Smooth muscle cell (in vitro differentiated cells): ENCODE results near the gene BRMS1L. TPM values are rescaled to one million over a fixed set of nuclear protein-coding genes. Genes with fewer than 3 reads are reported as not detected.

Source experiments
- DNase-seq: peaks from one replicate; lab custom pipeline; 2025; ENCODE audit not compliant: unreplicated experiment; lab: John Stamatoyannopoulos, UW
- H2AFZ ChIP-seq: fragments of 200-600 bp; sonication (generic); 2 replicates; pipeline ENCODE4 v1.6.0; 2016; ENCODE audit warnings: antibody characterized with exemption, low read depth, mild to moderate bottlenecking
- H3F3A ChIP-seq: fragments of 200-600 bp; sonication (generic); 2 replicates; pipeline ENCODE4 v1.6.0; 2017; ENCODE audit warnings: antibody characterized with exemption, low read depth
- H3K27ac ChIP-seq: fragments of 200-600 bp; sonication (generic); 2 replicates; pipeline ENCODE4 v1.5.1; 2016; ENCODE audit warnings: low read depth, mild to moderate bottlenecking
- H3K27me3 ChIP-seq: fragments of 200-600 bp; sonication (generic); 2 replicates; pipeline ENCODE4 v1.6.1; 2016; ENCODE audit warnings: low read depth, mild to moderate bottlenecking
- H3K36me3 ChIP-seq: fragments of 200-600 bp; sonication (generic); 2 replicates; pipeline ENCODE4 v1.5.1; 2016; ENCODE audit warnings: low read depth
- H3K4me1 ChIP-seq: fragments of 200-600 bp; sonication (generic); 2 replicates; pipeline ENCODE4 v1.5.1; 2016; ENCODE audit warnings: low read depth
- H3K4me2 ChIP-seq: fragments of 200-600 bp; sonication (generic); 2 replicates; pipeline ENCODE4 v1.6.0; 2016; ENCODE audit warnings: mild to moderate bottlenecking
- H3K4me3 ChIP-seq: fragments of 200-600 bp; sonication (generic); 2 replicates; pipeline ENCODE4 v1.5.1; 2016; ENCODE audit warnings: mild to moderate bottlenecking
- H3K79me2 ChIP-seq: fragments of 200-600 bp; sonication (generic); 2 replicates; pipeline ENCODE4 v1.6.0; 2016; ENCODE audit warnings: low read depth, mild to moderate bottlenecking
- H3K9ac ChIP-seq: fragments of 200-600 bp; sonication (generic); 2 replicates; pipeline ENCODE4 v1.6.0; 2016; ENCODE audit warnings: low read depth
- H3K9me3 ChIP-seq: fragments of 200-600 bp; sonication (generic); replicated peaks from 2 replicates; pipeline ENCODE4 v1.5.1; 2016; ENCODE audit warnings: low read depth
- H4K20me1 ChIP-seq: fragments of 200-600 bp; sonication (generic); 2 replicates; pipeline ENCODE4 v1.6.0; 2016; ENCODE audit warnings: low read depth
- CTCF ChIP-seq: fragments of 200-600 bp; sonication (generic); IDR thresholded peaks from 2 replicates; pipeline ENCODE4 v1.5.1; 2017; ENCODE audit warnings: borderline replicate concordance, mild to moderate bottlenecking, antibody characterized with exemption; ENCODE audit not compliant: insufficient read depth, poor library complexity, severe bottlenecking
- WGBS: methylation state at CpG from one replicate; pipeline ENCODE4 v1.1.7; 2016; ENCODE audit warnings: low lambda C conversion rate; 5-methylcytosine and 5-hydroxymethylcytosine counted together
- polyA plus RNA-seq: library from polyadenylated mRNA; unstranded; fragments of >200 nt; fragmentation: Nextera tagmentation; extraction: Ambion mirVana; gene quantifications from 2 replicates; pipeline ENCODE4 v1.2.1, GENCODE V29; 2016
- total RNA-seq: library from RNA; depleted of rRNA; stranded (reverse); fragments of >200 nt; gene quantifications from 2 replicates; pipeline ENCODE4 v1.2.3, GENCODE V29; 2014

BRMS1L gene
- total and polyA plus RNA-seq, 2 experiments from 2014 or later, result 8.8 to 13.4 TPM

- Histone ChIP-seq H3K4me3 (no peak overlapping the region), H3K4me2 (no peak overlapping the region), H3K4me1 (no peaks in the 10 kb centered on the region), H3F3A (no peaks in the 10 kb centered on the region), H3K27ac (no peak overlapping the region), H3K9ac (no peak overlapping the region), H3K36me3 (no peaks in the 10 kb centered on the region), H2AFZ (no peak overlapping the region), H4K20me1 (no peaks in the 10 kb centered on the region), H3K9me3 (no peaks in the 10 kb centered on the region), H3K79me2 (no peaks in the 10 kb centered on the region), H3K27me3 (no peaks in the 10 kb centered on the region)
- 93% methylated on average over 2 of the region's 2 CpGs for WGBS
- no peak for DNase-seq
- TF ChIP-seq CTCF, result no peak
Measured at GRCh38 chr14:35867280-35867629, 41.1 kb downstream of the BRMS1L start.

GRCh38 chr14:35875296-35875695 lies 49.2 kb downstream of the BRMS1L start:
- Histone ChIP-seq H3K4me2 (no peak overlapping the region), H4K20me1 (no peaks in the 10 kb centered on the region), H3F3A (peaks cover 10% of the 10 kb centered on the region), H2AFZ (no peak overlapping the region), H3K9ac (no peak overlapping the region), H3K27me3 (no peaks in the 10 kb centered on the region), H3K4me3 (no peak overlapping the region), H3K36me3 (no peaks in the 10 kb centered on the region), H3K79me2 (no peaks in the 10 kb centered on the region), H3K27ac (no peak overlapping the region), H3K4me1 (peaks cover 7% of the 10 kb centered on the region), H3K9me3 (no peaks in the 10 kb centered on the region)
- DNase-seq, result no peak
- no peak for TF ChIP-seq CTCF
- WGBS, result 42% methylated on average over 2 of the region's 2 CpGs

- TF ChIP-seq CTCF, result no peak
- Histone ChIP-seq H4K20me1 (no peaks in the 10 kb centered on the region), H3K27ac (no peak overlapping the region), H3F3A (peaks cover 10% of the 10 kb centered on the region), H3K4me2 (no peak overlapping the region), H3K9ac (no peak overlapping the region), H3K4me1 (peaks cover 7% of the 10 kb centered on the region), H3K4me3 (no peak overlapping the region), H3K36me3 (no peaks in the 10 kb centered on the region), H3K79me2 (no peaks in the 10 kb centered on the region), H3K9me3 (no peaks in the 10 kb centered on the region), H3K27me3 (no peaks in the 10 kb centered on the region), H2AFZ (no peak overlapping the region)
- 99% methylated on average over 3 of the region's 3 CpGs for WGBS
- no peak for DNase-seq
Measured at GRCh38 chr14:35877276-35877675, 51.1 kb downstream of the BRMS1L start.

- TF ChIP-seq CTCF, result no peak
- peaks cover 10% of the 10 kb centered on the region for H3F3A ChIP-seq
- no peaks in the 10 kb centered on the region for H3K27me3 ChIP-seq
- H3K4me1 ChIP-seq, result peaks cover 7% of the 10 kb centered on the region
- no peaks in the 10 kb centered on the region for H3K79me2 ChIP-seq
- peak overlapping the region; percentile 67 for H3K4me2 ChIP-seq
- H3K4me3 ChIP-seq, result no peak overlapping the region
- H3K36me3 ChIP-seq, result no peaks in the 10 kb centered on the region
- no peak for DNase-seq
- WGBS, result 31% methylated on average over 9 of the region's 9 CpGs
- H3K27ac ChIP-seq, result peak overlapping the region; percentile 71
- no peaks in the 10 kb centered on the region for H4K20me1 ChIP-seq
- no peak overlapping the region for H3K9ac ChIP-seq
- no peaks in the 10 kb centered on the region for H3K9me3 ChIP-seq
- H2AFZ ChIP-seq, result no peak overlapping the region
Measured at GRCh38 chr14:35878272-35879150, 52.4 kb downstream of the BRMS1L start.
